ENCODE data around the gene REG4.
A peak's percentile ranks its signal among the peaks of the same experiment; 100 is the strongest.

REG4 gene

GRCh38 chr1:119778359-119778758, 32.9 kb downstream of the REG4 start:
- H3K4me3 ChIP-seq (ENCODE audit: low read depth, low read length) = no peak overlapping the region
- H4K8ac ChIP-seq (ENCODE audit: low read depth, low read length) = no peak overlapping the region
- H3K14ac ChIP-seq (ENCODE audit: low read length) = no peak overlapping the region
- no peaks in the 10 kb centered on the region for H3K36me3 ChIP-seq (ENCODE audit: control insufficient read depth in 1 of 2, insufficient read depth in 2 of 2, low read length in 2 of 2)
- no peak overlapping the region for H3K27ac ChIP-seq (ENCODE audit: low read depth, low read length)
- peaks cover 6 to 19% of the 10 kb centered on the region in 2 experiments for H3K4me1 ChIP-seq (ENCODE audit: control insufficient read depth in 1 of 2, insufficient read depth in 2 of 2, low read length in 2 of 2)
- no peaks in the 10 kb centered on the region for H3K27me3 ChIP-seq (ENCODE audit: insufficient read depth, low read length)
- no peak overlapping the region for H3K9ac ChIP-seq (ENCODE audit: low read length)
- no peak overlapping the region for H4K91ac ChIP-seq (ENCODE audit: low read depth, low read length)
- no peak overlapping the region for H2BK5ac ChIP-seq (ENCODE audit: low read depth, low read length, poor library complexity)
- no peak overlapping the region for H3K23ac ChIP-seq (ENCODE audit: low read length)
- no peak overlapping the region for H2BK120ac ChIP-seq (ENCODE audit: insufficient read depth, low read length, poor library complexity)
- H3K4me2 ChIP-seq (ENCODE audit: low read length) = no peak overlapping the region
- H3K18ac ChIP-seq (ENCODE audit: low read length) = no peak overlapping the region
- H2AFZ ChIP-seq (ENCODE audit: insufficient read depth, low read length, poor library complexity) = no peak overlapping the region
- H3K4ac ChIP-seq (ENCODE audit: low read depth, low read length) = no peak overlapping the region
- DNase-seq = no peak
- H3K79me2 ChIP-seq (ENCODE audit: control insufficient read depth, insufficient read depth, low read length, poor library complexity) = no peaks in the 10 kb centered on the region
- H3K9me3 ChIP-seq (ENCODE audit: insufficient read depth, low read depth, low read length) = no peaks in the 10 kb centered on the region
- WGBS (ENCODE audit: extremely low coverage, insufficient coverage, insufficient read length) = no CpG with 5 or more reads among the region's 6 CpGs
- no peak overlapping the region for H4K12ac ChIP-seq (ENCODE audit: low read depth, low read length)
- H2AK5ac ChIP-seq (ENCODE audit: low read length) = no peak overlapping the region
- H2BK12ac ChIP-seq (ENCODE audit: low read length) = no peak overlapping the region
- H3K79me1 ChIP-seq (ENCODE audit: low read length) = peaks cover 2% of the 10 kb centered on the region

- H3K79me1 ChIP-seq (ENCODE audit: low read length) = no peaks in the 10 kb centered on the region
Measured at GRCh38 chr1:119774746-119775490, 36.3 kb downstream of the REG4 start.

GRCh38 chr1:119773711-119774241, 37.5 kb downstream of the REG4 start:
- Histone ChIP-seq H3K4me2 (ENCODE audit: low read length) (peak overlapping the region; percentile 32), H3K79me2 (ENCODE audit: control insufficient read depth, insufficient read depth, low read length, poor library complexity) (no peaks in the 10 kb centered on the region), H2AFZ (ENCODE audit: insufficient read depth, low read length, poor library complexity) (no peak overlapping the region), H4K8ac (ENCODE audit: low read depth, low read length) (no peak overlapping the region), H3K27me3 (ENCODE audit: insufficient read depth, low read length) (no peaks in the 10 kb centered on the region), H2BK5ac (ENCODE audit: low read depth, low read length, poor library complexity) (no peak overlapping the region), H3K9me3 (ENCODE audit: insufficient read depth, low read depth, low read length) (no peaks in the 10 kb centered on the region), H3K4me3 (ENCODE audit: low read depth, low read length) (no peak overlapping the region), H3K23ac (ENCODE audit: low read length) (no peak overlapping the region), H4K12ac (ENCODE audit: low read depth, low read length) (no peak overlapping the region), H2BK120ac (ENCODE audit: insufficient read depth, low read length, poor library complexity) (no peak overlapping the region), H3K18ac (ENCODE audit: low read length) (no peak overlapping the region), H3K4ac (ENCODE audit: low read depth, low read length) (no peak overlapping the region), H3K27ac (ENCODE audit: low read depth, low read length) (no peak overlapping the region), H3K4me1 (ENCODE audit: control insufficient read depth in 1 of 2, insufficient read depth in 2 of 2, low read length in 2 of 2) (peaks cover 3 to 6% of the 10 kb centered on the region in 2 experiments), H3K14ac (ENCODE audit: low read length) (no peak overlapping the region), H3K79me1 (ENCODE audit: low read length) (no peaks in the 10 kb centered on the region), H2BK12ac (ENCODE audit: low read length) (no peak overlapping the region), H4K91ac (ENCODE audit: low read depth, low read length) (no peak overlapping the region), H3K36me3 (ENCODE audit: control insufficient read depth in 1 of 2, insufficient read depth in 2 of 2, low read length in 2 of 2) (no peaks in the 10 kb centered on the region), H3K9ac (ENCODE audit: low read length) (no peak overlapping the region), H2AK5ac (ENCODE audit: low read length) (no peak overlapping the region)
- DNase-seq = no peak
- WGBS (ENCODE audit: extremely low coverage, insufficient coverage, insufficient read length) = no CpG with 5 or more reads among the region's 3 CpGs

More at GRCh38 chr1:119774746-119775490, 36.3 kb downstream of the REG4 start:
- H3K4me1 ChIP-seq (ENCODE audit: control insufficient read depth in 1 of 2, insufficient read depth in 2 of 2, low read length in 2 of 2) = peaks cover 4 to 8% of the 10 kb centered on the region in 2 experiments
- no peak overlapping the region for H2AFZ ChIP-seq (ENCODE audit: insufficient read depth, low read length, poor library complexity)
- no peaks in the 10 kb centered on the region for H3K79me2 ChIP-seq (ENCODE audit: control insufficient read depth, insufficient read depth, low read length, poor library complexity)
- H3K9ac ChIP-seq (ENCODE audit: low read length) = no peak overlapping the region
- no CpG with 5 or more reads among the region's 7 CpGs for WGBS (ENCODE audit: extremely low coverage, insufficient coverage, insufficient read length)
- no peak overlapping the region for H4K8ac ChIP-seq (ENCODE audit: low read depth, low read length)
- no peak overlapping the region for H4K91ac ChIP-seq (ENCODE audit: low read depth, low read length)
- no peak overlapping the region for H2BK5ac ChIP-seq (ENCODE audit: low read depth, low read length, poor library complexity)
- no peak overlapping the region for H3K14ac ChIP-seq (ENCODE audit: low read length)
- no peaks in the 10 kb centered on the region for H3K9me3 ChIP-seq (ENCODE audit: insufficient read depth, low read depth, low read length)
- H3K4me2 ChIP-seq (ENCODE audit: low read length) = no peak overlapping the region
- H3K4me3 ChIP-seq (ENCODE audit: low read depth, low read length) = no peak overlapping the region
- no peak overlapping the region for H2AK5ac ChIP-seq (ENCODE audit: low read length)
- H3K23ac ChIP-seq (ENCODE audit: low read length) = no peak overlapping the region
- no peak overlapping the region for H4K12ac ChIP-seq (ENCODE audit: low read depth, low read length)
- H3K36me3 ChIP-seq (ENCODE audit: control insufficient read depth in 1 of 2, insufficient read depth in 2 of 2, low read length in 2 of 2) = no peaks in the 10 kb centered on the region
- H2BK120ac ChIP-seq (ENCODE audit: insufficient read depth, low read length, poor library complexity) = peak overlapping the region; percentile 17
- H2BK12ac ChIP-seq (ENCODE audit: low read length) = peak overlapping the region; percentile 52
- DNase-seq = no peak
- no peak overlapping the region for H3K18ac ChIP-seq (ENCODE audit: low read length)
- H3K27ac ChIP-seq (ENCODE audit: low read depth, low read length) = no peak overlapping the region
- no peaks in the 10 kb centered on the region for H3K27me3 ChIP-seq (ENCODE audit: insufficient read depth, low read length)
- no peak overlapping the region for H3K4ac ChIP-seq (ENCODE audit: low read depth, low read length)

DNA sequence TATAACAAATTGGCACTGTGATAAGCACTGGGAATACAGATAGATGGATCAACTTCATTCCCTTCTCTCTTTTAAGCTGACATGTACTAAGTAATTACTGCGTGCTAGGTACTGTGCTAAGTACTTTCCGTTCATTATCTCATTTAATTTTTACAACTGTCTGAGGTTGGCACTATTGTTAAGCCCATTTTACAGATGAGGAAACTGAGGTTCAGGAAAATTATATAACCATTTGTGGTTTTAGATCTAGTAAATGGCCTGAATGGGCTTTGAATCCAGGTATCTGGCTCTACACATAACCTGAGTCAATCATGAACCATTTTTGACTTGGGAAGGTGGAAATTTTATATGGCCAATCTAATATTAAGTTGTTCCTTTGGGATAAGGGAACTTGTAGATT, 39.0 kb downstream of the REG4 start:
- H3K27me3 ChIP-seq (ENCODE audit: insufficient read depth, low read length) = no peaks in the 10 kb centered on the region
- no CpG with 5 or more reads among the region's 2 CpGs for WGBS (ENCODE audit: extremely low coverage, insufficient coverage, insufficient read length)
- H3K36me3 ChIP-seq (ENCODE audit: control insufficient read depth in 1 of 2, insufficient read depth in 2 of 2, low read length in 2 of 2) = no peaks in the 10 kb centered on the region
- no peak overlapping the region for H3K23ac ChIP-seq (ENCODE audit: low read length)
- H3K79me2 ChIP-seq (ENCODE audit: control insufficient read depth, insufficient read depth, low read length, poor library complexity) = no peaks in the 10 kb centered on the region
- H3K4me2 ChIP-seq (ENCODE audit: low read length) = no peak overlapping the region
- no peak overlapping the region for H4K91ac ChIP-seq (ENCODE audit: low read depth, low read length)
- H3K4me3 ChIP-seq (ENCODE audit: low read depth, low read length) = no peak overlapping the region
- no peaks in the 10 kb centered on the region for H3K79me1 ChIP-seq (ENCODE audit: low read length)
- no peak overlapping the region for H3K9ac ChIP-seq (ENCODE audit: low read length)
- no peak for DNase-seq
- H2AFZ ChIP-seq (ENCODE audit: insufficient read depth, low read length, poor library complexity) = no peak overlapping the region
- peaks cover 3 to 6% of the 10 kb centered on the region in 2 experiments for H3K4me1 ChIP-seq (ENCODE audit: control insufficient read depth in 1 of 2, insufficient read depth in 2 of 2, low read length in 2 of 2)
- H3K27ac ChIP-seq (ENCODE audit: low read depth, low read length) = no peak overlapping the region
- no peaks in the 10 kb centered on the region for H3K9me3 ChIP-seq (ENCODE audit: insufficient read depth, low read depth, low read length)
- H2BK5ac ChIP-seq (ENCODE audit: low read depth, low read length, poor library complexity) = no peak overlapping the region
- H3K18ac ChIP-seq (ENCODE audit: low read length) = no peak overlapping the region
- H2AK5ac ChIP-seq (ENCODE audit: low read length) = no peak overlapping the region
- H4K12ac ChIP-seq (ENCODE audit: low read depth, low read length) = no peak overlapping the region
- no peak overlapping the region for H2BK120ac ChIP-seq (ENCODE audit: insufficient read depth, low read length, poor library complexity)
- no peak overlapping the region for H4K8ac ChIP-seq (ENCODE audit: low read depth, low read length)
- no peak overlapping the region for H3K14ac ChIP-seq (ENCODE audit: low read length)
- H3K4ac ChIP-seq (ENCODE audit: low read depth, low read length) = no peak overlapping the region
- H2BK12ac ChIP-seq (ENCODE audit: low read length) = no peak overlapping the region

Data from trophoblast cell (in vitro differentiated cells and primary cell).